ENCODE measurements around the gene ACAD8. TPM values are rescaled to one million over a fixed set of nuclear protein-coding genes. Genes with fewer than 3 reads are reported as not detected.

ACAD8 gene
- total RNA-seq = 26.0 and 26.7 TPM in 2 replicates

DNA sequence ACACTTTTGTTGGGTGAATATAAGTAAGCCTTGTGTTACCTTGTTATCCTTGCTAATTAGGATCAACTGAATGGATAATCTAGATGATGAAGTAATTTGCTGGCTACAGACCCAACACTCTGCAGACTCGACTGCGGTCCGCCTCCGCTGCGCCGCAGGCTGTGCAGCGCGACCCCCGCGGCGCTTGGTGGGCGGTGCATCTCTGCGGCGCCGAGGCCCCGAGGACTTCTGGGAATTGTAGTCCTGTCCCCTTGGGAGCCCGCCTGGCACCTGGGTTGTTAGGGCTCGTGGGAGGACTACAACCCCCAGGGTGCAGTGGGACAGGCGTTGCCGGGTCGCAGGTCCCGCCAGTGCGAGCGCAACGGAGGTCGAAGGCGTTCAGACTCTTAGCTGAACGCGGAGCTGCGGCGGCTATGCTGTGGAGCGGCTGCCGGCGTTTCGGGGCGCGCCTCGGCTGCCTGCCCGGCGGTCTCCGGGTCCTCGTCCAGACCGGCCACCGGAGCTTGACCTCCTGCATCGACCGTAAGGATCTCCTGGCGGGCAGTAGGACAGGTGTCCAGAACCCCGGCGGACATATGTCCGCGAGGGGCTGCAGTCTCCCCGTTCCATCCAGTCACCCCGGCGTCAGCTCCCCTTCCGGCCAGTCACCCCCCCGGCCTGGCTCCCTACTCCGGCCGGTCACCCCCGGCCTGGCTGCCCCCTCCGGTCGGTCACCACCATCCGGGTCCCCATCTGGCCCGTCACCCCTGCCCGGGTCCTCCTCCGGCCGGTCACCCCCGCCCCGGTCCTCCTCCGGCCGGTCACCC, at the start of gene ACAD8, which contains the start of gene THYN1:
Gene ACAD8 (plus strand): TSS at position 381 of the 806 bp plus-strand sequence. CDS start 33 bp downstream, at position 414.
Gene THYN1 (minus strand): TSS at position 165 of the 806 bp plus-strand sequence. CDS start 470 bp downstream, outside the sequence.
- peak; percentile 98 for DNase-seq
- H3K27ac Mint-ChIP-seq = peak within 1 kb of the TSS; percentile 88
- peak within 1 kb of the TSS; percentile 94 for H3K4me3 Mint-ChIP-seq
- H3K4me1 Mint-ChIP-seq = peaks cover 29% of the 10 kb centered on the region
- peaks cover 14% of the 10 kb centered on the region for H3K36me3 Mint-ChIP-seq (ENCODE audit: low read depth)
- intact Hi-C loops (cut with micrococcal nuclease) = loop anchor here (1.0 kb wide), 3 partner anchors 22 to 78 kb away; partner anchors contain the start of genes GLB1L2 and VPS26B
- H3K27me3 Mint-ChIP-seq = no peaks in the 10 kb centered on the region
- no peaks in the 10 kb centered on the region for H3K9me3 Mint-ChIP-seq

DNA sequence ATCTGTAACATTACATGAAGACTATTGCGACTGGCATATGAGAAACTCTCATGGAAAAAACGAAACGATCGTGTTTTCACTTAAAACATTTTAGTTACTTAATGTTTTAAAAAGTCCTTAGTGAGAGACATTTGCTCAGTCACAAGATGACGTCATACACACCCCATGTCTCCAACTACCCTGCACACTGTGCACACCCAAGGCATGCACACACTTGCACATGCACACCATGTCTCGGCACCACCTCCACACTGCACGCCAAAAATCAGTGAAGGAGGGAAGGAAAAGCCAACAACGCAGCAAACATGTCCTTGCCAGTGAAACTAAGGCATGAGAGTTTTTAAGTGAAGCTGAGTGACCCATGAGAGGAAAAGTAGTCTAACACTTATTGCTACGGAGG, 47.6 kb upstream of the ACAD8 start:
- H3K36me3 Mint-ChIP-seq (ENCODE audit: low read depth) = peaks cover 75% of the 10 kb centered on the region
- peaks cover 6% of the 10 kb centered on the region for H3K4me1 Mint-ChIP-seq
- no peak for DNase-seq
- intact Hi-C loops (cut with micrococcal nuclease) = loop anchor here (2.0 kb wide), 2 partner anchors 19 to 39 kb away; partner anchors contain the start of gene VPS26B
- no peak overlapping the region for H3K27ac Mint-ChIP-seq
- no peak overlapping the region for H3K4me3 Mint-ChIP-seq
- no peaks in the 10 kb centered on the region for H3K9me3 Mint-ChIP-seq
- no peaks in the 10 kb centered on the region for H3K27me3 Mint-ChIP-seq

DNA sequence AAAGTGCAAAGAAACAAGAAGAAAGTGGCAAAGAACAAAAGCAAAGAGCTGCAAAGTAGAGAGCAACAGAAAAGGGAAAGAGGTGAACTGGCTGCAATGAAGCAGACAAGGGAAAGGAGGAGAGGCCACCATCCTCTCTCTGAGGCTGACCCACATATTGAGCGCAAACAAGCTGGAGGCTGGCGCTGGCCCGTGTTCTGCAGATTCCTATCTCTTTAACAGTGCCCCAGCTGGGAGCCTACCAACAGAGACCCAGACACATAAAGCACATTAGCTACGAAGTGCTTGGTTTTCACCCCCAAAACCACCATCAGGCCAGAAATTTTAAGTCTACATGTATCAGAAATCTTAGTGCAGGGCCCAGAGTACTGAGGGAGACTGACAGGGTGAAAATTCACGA, 47.2 kb upstream of the ACAD8 start:
- Mint-ChIP-seq H3K36me3 (ENCODE audit: low read depth) (peaks cover 74% of the 10 kb centered on the region), H3K27me3 (no peaks in the 10 kb centered on the region), H3K27ac (no peak overlapping the region), H3K9me3 (no peaks in the 10 kb centered on the region), H3K4me1 (peaks cover 7% of the 10 kb centered on the region), H3K4me3 (no peak overlapping the region)
- intact Hi-C loops (cut with micrococcal nuclease) = loop anchor here (2.0 kb wide), 2 partner anchors 19 to 39 kb away; partner anchors contain the start of gene VPS26B
- DNase-seq = no peak

DNA sequence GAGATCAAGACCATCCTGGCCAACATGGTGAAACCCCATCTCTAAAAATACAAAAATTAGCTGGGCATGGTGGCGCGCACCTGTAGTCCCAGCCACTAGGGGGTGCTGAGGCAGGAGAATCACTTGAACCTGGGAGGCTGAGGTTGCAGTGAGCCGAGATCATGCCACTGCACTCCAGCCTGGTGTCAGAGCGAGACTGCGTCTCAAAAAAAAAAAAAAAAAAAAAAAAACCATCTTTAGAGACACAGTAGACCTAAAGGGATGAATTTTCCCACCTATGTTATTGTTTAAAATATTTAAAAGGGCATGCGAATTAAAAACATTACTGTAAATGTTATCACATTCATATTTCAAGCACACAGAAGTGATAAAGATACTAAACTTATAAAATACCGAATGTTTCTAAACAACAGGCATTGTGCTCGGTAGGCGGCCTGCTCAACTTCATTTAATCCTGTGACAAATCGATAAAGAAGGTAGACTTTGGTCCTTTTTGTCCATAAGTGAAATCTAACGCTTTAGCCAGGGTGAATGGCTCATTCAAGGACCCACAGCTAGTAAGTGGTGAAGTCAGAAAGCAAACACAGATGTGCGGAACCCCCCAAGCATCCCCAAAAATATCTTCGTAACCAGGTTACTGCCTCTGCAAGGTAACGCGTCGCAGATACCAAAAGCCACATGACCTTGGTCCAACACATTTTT, 45.7 kb upstream of the ACAD8 start:
- peaks cover 71% of the 10 kb centered on the region for H3K36me3 Mint-ChIP-seq (ENCODE audit: low read depth)

DNA sequence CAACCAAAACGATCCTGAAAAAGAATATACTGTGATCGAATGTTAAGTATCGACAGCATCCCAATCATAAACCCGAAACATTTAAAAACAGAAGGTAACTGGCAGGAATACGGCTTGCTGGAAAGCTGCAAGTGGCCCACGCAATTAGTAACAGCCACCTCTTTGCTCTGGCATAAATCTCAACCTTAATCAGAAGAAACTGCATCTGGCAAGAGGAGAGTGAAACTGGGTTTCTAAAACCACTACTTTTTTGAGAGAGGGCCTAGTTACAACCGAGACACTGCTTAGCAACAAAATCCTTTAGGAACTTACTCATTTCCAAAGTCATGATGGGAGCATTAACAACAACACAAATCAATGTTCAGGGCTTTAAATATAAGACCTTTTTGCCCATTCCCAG, 37.5 kb upstream of the ACAD8 start:
- intact Hi-C loops (cut with micrococcal nuclease) = no loop called here
- no peaks in the 10 kb centered on the region for H3K27me3 Mint-ChIP-seq
- no peak overlapping the region for H3K27ac Mint-ChIP-seq
- H3K9me3 Mint-ChIP-seq = no peaks in the 10 kb centered on the region
- no peak overlapping the region for H3K4me3 Mint-ChIP-seq
- peaks cover 51% of the 10 kb centered on the region for H3K36me3 Mint-ChIP-seq (ENCODE audit: low read depth)
- no peak for DNase-seq
- peaks cover 48% of the 10 kb centered on the region for H3K4me1 Mint-ChIP-seq

More for the DNA sequence above, 45.7 kb upstream of the ACAD8 start:
- DNase-seq = peak; percentile 91
- Mint-ChIP-seq H3K27me3 (no peaks in the 10 kb centered on the region), H3K27ac (no peak overlapping the region), H3K9me3 (no peaks in the 10 kb centered on the region), H3K4me3 (no peak overlapping the region), H3K4me1 (peaks cover 11% of the 10 kb centered on the region)
- intact Hi-C loops (cut with micrococcal nuclease) = loop anchor here (2.0 kb wide), 2 partner anchors 17 to 37 kb away; partner anchors contain the start of gene VPS26B

DNA sequence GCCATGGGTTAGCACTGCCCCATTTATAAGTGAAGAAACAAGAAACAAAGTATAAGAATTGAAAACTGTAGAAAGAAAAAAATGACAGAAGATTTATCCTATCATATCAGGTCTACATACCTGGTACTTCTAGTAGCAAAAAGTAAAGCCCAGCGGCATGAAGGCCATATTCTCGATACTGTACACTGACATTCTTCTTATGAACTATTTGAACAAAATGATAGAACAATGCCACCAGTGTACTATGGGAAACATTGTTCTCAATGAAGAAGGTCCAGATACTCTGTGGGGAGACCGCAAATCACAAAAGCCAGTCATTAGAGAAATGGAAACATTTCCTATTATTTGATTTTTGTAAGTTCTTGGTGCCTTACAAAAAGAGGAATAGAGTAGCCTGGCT, 36.6 kb upstream of the ACAD8 start:
- Mint-ChIP-seq H3K9me3 (no peaks in the 10 kb centered on the region), H3K36me3 (ENCODE audit: low read depth) (peaks cover 45% of the 10 kb centered on the region), H3K27me3 (no peaks in the 10 kb centered on the region), H3K4me3 (no peak overlapping the region), H3K27ac (no peak overlapping the region), H3K4me1 (peaks cover 50% of the 10 kb centered on the region)
- no peak for DNase-seq
- intact Hi-C loops (cut with micrococcal nuclease) = no loop called here

DNA sequence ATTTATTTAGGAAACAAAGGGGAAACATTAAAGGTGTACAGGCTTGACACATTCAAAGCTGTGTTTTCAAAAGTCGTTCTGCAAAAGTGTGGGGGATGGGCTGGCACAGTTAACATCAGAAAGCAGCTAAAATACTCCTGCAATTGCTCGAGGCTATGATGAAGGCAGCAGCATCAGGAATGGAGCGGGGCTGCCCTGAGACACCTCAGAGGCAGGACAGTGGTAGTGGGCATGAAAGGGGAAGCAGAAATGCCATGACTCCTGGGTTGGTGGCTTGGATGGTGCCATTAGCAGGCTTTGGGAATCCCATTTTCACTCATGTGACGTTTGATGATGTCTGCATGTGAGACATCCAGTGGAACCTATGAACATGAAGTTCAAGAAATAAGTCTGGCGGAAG, 30.2 kb upstream of the ACAD8 start:
- H3K27me3 Mint-ChIP-seq = no peaks in the 10 kb centered on the region
- peaks cover 68% of the 10 kb centered on the region for H3K4me1 Mint-ChIP-seq
- no peaks in the 10 kb centered on the region for H3K9me3 Mint-ChIP-seq
- peak overlapping the region; percentile 97 for H3K27ac Mint-ChIP-seq
- peak overlapping the region; percentile 95 for H3K4me3 Mint-ChIP-seq
- peak; percentile 75 for DNase-seq
- peaks cover 33% of the 10 kb centered on the region for H3K36me3 Mint-ChIP-seq (ENCODE audit: low read depth)
- intact Hi-C loops (cut with micrococcal nuclease) = loop anchor here (5.0 kb wide), 2 partner anchors 276 to 296 kb away; no protein-coding TSS in a partner anchor

DNA sequence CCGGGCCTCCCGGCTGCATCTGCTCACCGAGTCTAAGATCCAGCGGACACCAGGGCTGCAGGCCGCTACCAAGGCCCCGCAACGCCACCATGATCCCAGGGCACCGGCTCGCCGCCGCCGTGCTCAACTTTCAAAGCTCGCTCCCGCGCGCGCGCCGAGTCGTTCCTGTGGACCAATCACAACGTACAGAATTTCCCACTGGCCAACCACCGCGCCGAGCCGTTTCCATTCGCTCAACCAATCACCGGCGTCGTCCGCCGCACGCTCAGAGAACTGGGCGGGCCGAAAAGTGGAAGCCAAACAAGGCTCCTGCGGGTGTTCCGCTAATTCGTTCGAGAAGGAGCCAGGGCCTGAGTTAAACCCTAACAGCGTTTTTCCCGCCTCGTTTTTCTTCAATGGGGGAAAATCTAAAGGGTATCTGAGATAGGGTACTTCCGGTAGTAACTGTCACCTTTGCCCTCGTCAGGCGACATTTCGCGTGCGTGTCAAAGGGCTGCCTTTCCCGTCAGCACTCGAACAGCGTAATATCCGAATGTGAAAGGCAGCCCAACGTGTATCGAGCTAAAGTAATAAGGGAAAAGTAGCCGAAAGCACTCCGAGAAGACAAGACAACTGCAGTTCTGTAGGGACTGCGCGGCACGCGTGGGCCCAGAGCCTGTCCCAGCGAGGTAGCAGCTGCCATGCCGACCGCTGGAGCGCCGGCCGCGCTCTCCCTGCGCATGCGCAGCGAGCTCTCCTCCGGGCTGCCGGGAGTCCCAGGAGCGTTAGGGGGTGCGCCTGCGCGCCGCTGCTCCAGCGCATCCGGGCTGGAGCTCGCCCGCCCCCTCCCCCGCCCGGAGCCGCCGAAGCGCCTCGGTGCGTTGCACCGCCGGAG, 29.3 kb upstream of the ACAD8 start, which contains the start of the genes NCAPD3 and VPS26B:
Gene NCAPD3 (minus strand): TSS at position 132 of the 874 bp plus-strand sequence. CDS start 41 bp downstream, at position 91.
Gene VPS26B (plus strand): TSS at position 836 of the 874 bp plus-strand sequence. CDS start 452 bp downstream, outside the sequence.
- Mint-ChIP-seq H3K4me3 (peak within 1 kb of the TSS; percentile 97), H3K9me3 (no peaks in the 10 kb centered on the region), H3K27ac (peak within 1 kb of the TSS; percentile 98), H3K36me3 (ENCODE audit: low read depth) (peaks cover 25% of the 10 kb centered on the region), H3K4me1 (peaks cover 64% of the 10 kb centered on the region), H3K27me3 (no peaks in the 10 kb centered on the region)
- intact Hi-C loops (cut with micrococcal nuclease) = loop anchor here (1.0 to 5.0 kb wide), 7 partner anchors 17 to 297 kb away; partner anchors contain the start of genes ACAD8, GLB1L2 and THYN1
- DNase-seq = peak; percentile 99

DNA sequence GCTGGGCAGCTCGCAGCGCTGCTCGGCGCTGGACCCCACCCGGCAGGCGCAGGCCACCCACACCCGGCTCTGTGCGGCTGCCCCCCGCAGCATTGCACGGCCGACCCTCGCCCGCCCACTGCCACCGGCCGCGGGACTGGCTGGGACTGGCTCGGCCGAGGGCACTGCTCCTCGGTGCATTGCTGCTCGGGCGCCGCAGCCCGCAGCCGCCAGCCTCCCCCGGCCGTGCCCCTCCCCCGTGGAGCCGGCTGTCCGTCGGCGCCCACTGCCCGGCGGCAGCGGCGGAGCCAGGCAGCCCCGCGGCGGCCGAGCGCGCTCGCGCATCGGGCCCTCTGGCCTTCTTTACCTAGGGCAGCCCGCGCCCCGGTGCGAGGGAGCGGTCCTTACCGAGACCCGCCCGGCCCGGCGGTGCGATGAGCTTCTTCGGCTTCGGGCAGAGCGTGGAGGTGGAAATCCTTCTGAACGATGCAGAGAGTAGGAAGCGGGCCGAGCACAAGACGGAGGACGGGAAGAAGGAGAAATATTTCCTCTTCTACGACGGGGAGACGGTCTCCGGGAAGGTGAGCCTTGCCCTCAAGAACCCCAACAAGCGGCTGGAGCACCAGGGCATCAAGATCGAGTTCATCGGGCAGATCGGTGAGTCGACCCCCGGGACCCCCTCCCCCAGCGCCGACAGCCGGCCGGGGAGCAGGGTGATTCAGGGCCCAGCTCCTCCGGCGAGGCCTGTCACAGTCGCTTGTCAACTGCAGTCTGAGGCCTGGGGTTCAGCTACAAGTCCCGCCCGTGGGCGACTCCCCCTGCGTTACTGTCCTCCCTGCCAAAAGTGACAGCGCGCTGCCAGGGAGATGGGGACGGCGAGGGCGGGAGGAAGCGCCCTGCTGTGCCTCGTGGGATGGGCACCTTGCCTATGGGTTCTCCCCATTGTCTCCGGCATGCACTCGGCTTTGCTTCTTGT, 28.4 kb upstream of the ACAD8 start:
- Mint-ChIP-seq H3K27me3 (no peaks in the 10 kb centered on the region), H3K4me3 (peak overlapping the region; percentile 97), H3K36me3 (ENCODE audit: low read depth) (peaks cover 22% of the 10 kb centered on the region), H3K4me1 (peaks cover 70% of the 10 kb centered on the region), H3K27ac (peak overlapping the region; percentile 91), H3K9me3 (no peaks in the 10 kb centered on the region)
- DNase-seq = peak; percentile 89
- intact Hi-C loops (cut with micrococcal nuclease) = loop anchor here (1.0 to 5.0 kb wide), 7 partner anchors 18 to 298 kb away; partner anchors contain the start of genes ACAD8, GLB1L2 and THYN1

DNA sequence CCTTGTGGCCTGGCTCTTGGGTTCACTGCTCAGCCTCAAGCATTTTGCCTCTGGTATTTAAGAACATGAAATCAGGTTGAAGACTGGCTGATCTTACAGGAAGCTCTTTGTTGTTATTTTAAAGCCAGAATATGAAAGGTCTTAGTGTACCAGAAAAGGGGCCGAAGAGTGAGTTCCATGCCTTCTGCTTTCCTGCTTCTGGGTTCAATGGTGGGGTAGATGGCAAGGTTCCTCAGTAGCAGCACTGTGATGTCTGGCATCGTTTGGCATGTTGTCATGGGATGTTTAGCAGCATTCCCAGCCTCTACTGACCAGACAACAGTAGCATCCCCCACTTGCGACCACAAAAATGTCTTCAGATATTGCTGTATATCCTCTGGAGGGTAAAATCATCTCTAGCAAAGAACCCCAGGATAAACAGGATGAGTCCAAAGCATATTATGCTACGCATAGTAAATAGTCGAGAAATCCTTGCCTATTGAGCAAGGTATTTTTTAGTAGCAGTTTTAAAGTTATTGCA, 26.5 kb upstream of the ACAD8 start:
- Mint-ChIP-seq H3K27me3 (no peaks in the 10 kb centered on the region), H3K27ac (peak overlapping the region; percentile 50), H3K36me3 (ENCODE audit: low read depth) (peaks cover 17% of the 10 kb centered on the region), H3K9me3 (no peaks in the 10 kb centered on the region), H3K4me3 (peak overlapping the region; percentile 97), H3K4me1 (peaks cover 68% of the 10 kb centered on the region)
- no peak for DNase-seq
- intact Hi-C loops (cut with micrococcal nuclease) = no loop called here

DNA sequence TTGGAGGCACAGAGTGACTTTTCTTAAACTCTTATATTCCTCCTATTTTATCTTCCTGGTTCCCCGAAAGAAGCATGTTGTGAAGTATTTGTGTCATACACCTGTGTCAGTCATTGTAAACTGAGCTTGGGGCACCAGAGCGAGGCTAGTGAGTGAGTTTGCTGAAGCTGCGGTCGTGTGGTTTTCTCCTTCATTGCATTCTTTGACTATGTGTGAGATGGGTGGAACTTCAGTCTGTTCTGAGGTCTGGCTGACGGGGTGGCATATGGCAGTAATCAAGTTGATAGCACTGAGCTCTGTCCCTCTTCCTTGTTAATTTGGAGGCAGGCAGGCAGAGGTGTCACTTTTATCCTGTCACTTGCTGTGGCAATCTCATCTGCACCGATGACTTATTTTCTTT, 24.7 kb upstream of the ACAD8 start:
- H3K4me1 Mint-ChIP-seq = peaks cover 59% of the 10 kb centered on the region
- intact Hi-C loops (cut with micrococcal nuclease) = no loop called here
- no peaks in the 10 kb centered on the region for H3K27me3 Mint-ChIP-seq
- H3K27ac Mint-ChIP-seq = no peak overlapping the region
- H3K36me3 Mint-ChIP-seq (ENCODE audit: low read depth) = peaks cover 8% of the 10 kb centered on the region
- no peaks in the 10 kb centered on the region for H3K9me3 Mint-ChIP-seq
- no peak for DNase-seq
- H3K4me3 Mint-ChIP-seq = no peak overlapping the region
